IMR-90 (cell line): ENCODE data around the gene PPP1R9B. TPM values are rescaled to one million over a fixed set of nuclear protein-coding genes. Genes with fewer than 3 reads are reported as not detected.

Source experiments
- ATAC-seq: fragments of 200-7000 bp; cut with Tn5 transposase; 2 replicates; pipeline ENCODE4 v1.9.1; 2020; ENCODE audit warnings: low read depth, mild to moderate bottlenecking, moderate library complexity
- BruUV-seq: library from RNA; stranded (reverse); fragments of 400-500 nt; replicated peaks from 2 replicates; lab custom pipeline; 2021; lab: Mats Ljungman, UMichigan
- CTCF ChIA-PET: fragments of 300-600 bp; formaldehyde crosslinking; extraction: SDS; loops from one replicate; lab custom pipeline; 2021; ENCODE audit warnings: antibody characterized with exemption; lab: Yijun Ruan, JAX
- POLR2A ChIA-PET: fragments of 300-600 bp; sonication (Branson Sonifier 250); formaldehyde crosslinking; loops from one replicate; lab custom pipeline; 2022; ENCODE audit warnings: antibody characterized with exemption; ENCODE audit not compliant: unreplicated experiment; lab: Charles Lee
- DNase-seq: peaks from one replicate; pipeline ENCODE4 v3.0.0; 2013
- H2AFZ ChIP-seq: replicated peaks from 2 replicates; pipeline ENCODE3; 2013; ENCODE audit warnings: low read length, mild to moderate bottlenecking; ENCODE audit not compliant: poor library complexity
- H2AK5ac ChIP-seq: 2 replicates; pipeline ENCODE4 v1.6.1; 2013; ENCODE audit warnings: low read depth, low read length, inconsistent platforms
- H2AK9ac ChIP-seq: replicated peaks from 2 replicates; pipeline ENCODE3; 2013; ENCODE audit warnings: mild to moderate bottlenecking, low read depth, low read length, moderate library complexity; ENCODE audit not compliant: poor library complexity
- H2BK120ac ChIP-seq: 2 replicates; pipeline ENCODE4 v1.6.1; 2013; ENCODE audit warnings: low read depth, low read length, inconsistent platforms
- H2BK15ac ChIP-seq: 3 replicates; pipeline ENCODE4 v1.6.1; 2013; ENCODE audit warnings: low read depth, low read length, inconsistent platforms
- H2BK20ac ChIP-seq: 2 replicates; pipeline ENCODE4 v1.6.1; 2013; ENCODE audit warnings: low read depth, mild to moderate bottlenecking, inconsistent platforms, low read length, moderate library complexity
- H2BK5ac ChIP-seq: 2 replicates; pipeline ENCODE4 v1.6.1; 2013; ENCODE audit warnings: mild to moderate bottlenecking, low read depth, low read length, inconsistent platforms; ENCODE audit not compliant: poor library complexity, severe bottlenecking
- H3K14ac ChIP-seq: replicated peaks from 2 replicates; pipeline ENCODE4 v1.6.1; 2013; ENCODE audit warnings: low read depth, low read length, inconsistent platforms
- H3K18ac ChIP-seq: 2 replicates; pipeline ENCODE4 v1.6.1; 2013; ENCODE audit warnings: low read depth, low read length, control low read depth
- H3K23ac ChIP-seq: 2 replicates; pipeline ENCODE4 v1.6.1; 2013; ENCODE audit warnings: low read depth, low read length, inconsistent platforms
- H3K27ac ChIP-seq: 2 replicates; pipeline ENCODE4 v1.5.1; 2013; ENCODE audit warnings: mild to moderate bottlenecking, control low read depth, low read length; ENCODE audit not compliant: insufficient read depth
- H3K27me3 ChIP-seq: 2 replicates; pipeline ENCODE4 v1.6.1; 2013; ENCODE audit warnings: low read length; ENCODE audit not compliant: control insufficient read depth, insufficient read depth
- H3K36me3 ChIP-seq: 2 replicates; pipeline ENCODE4 v1.6.1; 2013; ENCODE audit warnings: low read length, mixed read lengths; ENCODE audit not compliant: control insufficient read depth, insufficient read depth
- H3K4ac ChIP-seq: 2 replicates; pipeline ENCODE4 v1.6.1; 2013; ENCODE audit warnings: low read depth, low read length, inconsistent platforms
- H3K4me1 ChIP-seq: 2 replicates; pipeline ENCODE4 v1.6.1; 2013; ENCODE audit warnings: low read length, mixed read lengths; ENCODE audit not compliant: control insufficient read depth, insufficient read depth
- H3K4me2 ChIP-seq: 2 replicates; pipeline ENCODE4 v1.6.1; 2013; ENCODE audit warnings: low read depth, mild to moderate bottlenecking, control low read depth, low read length, moderate library complexity
- H3K4me3 ChIP-seq: 2 replicates; pipeline ENCODE4 v1.5.1; 2013; ENCODE audit warnings: low read depth, mild to moderate bottlenecking, control low read depth, low read length, moderate library complexity; ENCODE audit not compliant: insufficient read depth
- H3K56ac ChIP-seq: 2 replicates; pipeline ENCODE4 v1.6.1; 2013; ENCODE audit warnings: low read length, inconsistent platforms; ENCODE audit not compliant: insufficient read depth; ENCODE audit errors: extremely low read depth
- H3K79me1 ChIP-seq, 2 experiments: 2 replicates each; pipeline ENCODE4 v1.6.1; 2013; ENCODE audit warnings: low read length in 2 of 2, inconsistent platforms in 1 of 2, low read depth in 1 of 2
- H3K9ac ChIP-seq: 2 replicates; pipeline ENCODE4 v1.6.1; 2013; ENCODE audit warnings: low read depth, low read length, control low read depth
- H3K9me1 ChIP-seq: 2 replicates; pipeline ENCODE4 v1.6.1; 2013; ENCODE audit warnings: low read length, inconsistent platforms; ENCODE audit not compliant: insufficient read depth
- H3K9me3 ChIP-seq: 2 replicates; pipeline ENCODE4 v1.6.1; 2013; ENCODE audit warnings: low read length; ENCODE audit not compliant: control insufficient read depth, insufficient read depth
- H4K20me1 ChIP-seq: 2 replicates; pipeline ENCODE4 v1.6.1; 2013; ENCODE audit warnings: low read length, inconsistent platforms; ENCODE audit not compliant: insufficient read depth
- H4K5ac ChIP-seq: 2 replicates; pipeline ENCODE4 v1.6.1; 2013; ENCODE audit warnings: mild to moderate bottlenecking, low read depth, low read length, control low read depth
- H4K8ac ChIP-seq, 2 experiments: 2 replicates each; pipeline ENCODE4 v1.6.1; 2013; ENCODE audit warnings: low read depth in 2 of 2, low read length in 2 of 2, control low read depth in 1 of 2, inconsistent platforms in 1 of 2
- H4K91ac ChIP-seq: 2 replicates; pipeline ENCODE4 v1.6.1; 2013; ENCODE audit warnings: low read depth, low read length, inconsistent platforms; ENCODE audit not compliant: insufficient read depth
- CEBPB ChIP-seq: IDR thresholded peaks from 2 replicates; pipeline ENCODE4 v1.6.1; 2012; ENCODE audit warnings: low read depth, low read length, improper control_type of control experiment
- CHD1 ChIP-seq: IDR thresholded peaks from 2 replicates; pipeline ENCODE4 v1.6.1; 2012; ENCODE audit warnings: low read depth, low read length, improper control_type of control experiment
- FOS ChIP-seq: fragments of 150-350 bp; IDR thresholded peaks from 2 replicates; pipeline ENCODE4 v1.6.1; 2016; ENCODE audit warnings: low read depth, low read length
- MAFK ChIP-seq: IDR thresholded peaks from 2 replicates; pipeline ENCODE4 v1.6.1; 2012; ENCODE audit warnings: low read depth, low read length, improper control_type of control experiment
- MXI1 ChIP-seq: IDR thresholded peaks from 2 replicates; pipeline ENCODE4 v1.6.1; 2012; ENCODE audit warnings: low read depth, mild to moderate bottlenecking, low read length, moderate library complexity, borderline replicate concordance
- NFE2L2 ChIP-seq: fragments of 150-350 bp; IDR thresholded peaks from 2 replicates; pipeline ENCODE4 v1.6.1; 2016; ENCODE audit warnings: low read depth, mild to moderate bottlenecking, low read length
- POLR2A ChIP-seq: IDR thresholded peaks from 2 replicates; pipeline ENCODE4 v1.6.1; 2012; ENCODE audit warnings: mild to moderate bottlenecking, low read depth, low read length
- RAD21 ChIP-seq: IDR thresholded peaks from 2 replicates; pipeline ENCODE4 v1.6.1; 2012; ENCODE audit warnings: low read length, improper control_type of control experiment
- RCOR1 ChIP-seq: IDR thresholded peaks from 2 replicates; pipeline ENCODE4 v1.6.1; 2012; ENCODE audit warnings: mild to moderate bottlenecking, low read length, improper control_type of control experiment; ENCODE audit not compliant: insufficient replicate concordance
- RFX5 ChIP-seq: IDR thresholded peaks from 2 replicates; pipeline ENCODE4 v1.8.0; 2012; ENCODE audit warnings: low read depth, mild to moderate bottlenecking, low read length, moderate library complexity
- WGBS, 2 experiments: methylation state at CpG; one replicate each; pipeline versions ENCODE4 v1.1.5 to v1.1.7; 2013; ENCODE audit warnings: missing lambda C conversion rate in 2 of 2; ENCODE audit not compliant: insufficient read length in 1 of 2; ENCODE audit errors: extremely low coverage in 2 of 2; 5-methylcytosine and 5-hydroxymethylcytosine counted together
- dilution Hi-C: fragments of 300-500 bp; cut with HindIII; formaldehyde crosslinking; loops from one replicate; pipeline ENCODE4 v1.14.3; 2018; ENCODE audit warnings: low sequenced_read_pairs; ENCODE audit not compliant: unreplicated experiment
- in situ Hi-C: fragments of 300-500 bp; cut with MboI; formaldehyde crosslinking; loops from 3 replicates; pipeline ENCODE4 v1.14.3; 2019; ENCODE audit warnings: low sequenced_read_pairs, inconsistent platforms, mixed read lengths
- intact Hi-C: fragments of 100-400 bp; cut with micrococcal nuclease; formaldehyde crosslinking; loops from 2 replicates; pipeline ENCODE4 v1.10.0; 2022
- polyA plus RNA-seq, 3 experiments: library from polyadenylated mRNA; depleted of rRNA; stranded (reverse); fragments of >200 nt; gene quantifications; 2 replicates each; pipeline ENCODE4 v1.2.3, GENCODE V29; 2012; ENCODE audit warnings: low replicate concordance in 1 of 3
- total RNA-seq: library from RNA; depleted of rRNA; stranded (reverse); fragments of >200 nt; gene quantifications from 2 replicates; pipeline ENCODE4 v1.2.3, GENCODE V29; 2012
- TF ChIP-seq, protein P1 (sequence below): fragments of 150-350 bp; IDR thresholded peaks from 2 replicates; pipeline ENCODE4 v1.6.1; 2016; ENCODE audit warnings: low read depth, mild to moderate bottlenecking, low read length, moderate library complexity, borderline replicate concordance
- TF ChIP-seq, protein P2 (sequence below): fragments of 150-350 bp; IDR thresholded peaks from 2 replicates; pipeline ENCODE4 v1.6.1; 2017; ENCODE audit warnings: mild to moderate bottlenecking, antibody characterized with exemption, low read length, low read depth

Gene PPP1R9B
- total and polyA plus RNA-seq, 2 of the 4 experiments (the other 2 are of a cell fraction), result 23.0 to 28.0 TPM

GRCh38 chr17:50129353-50129727, 21.1 kb downstream of the PPP1R9B start:
- no peaks in the 10 kb centered on the region for H3K27me3 ChIP-seq
- peak overlapping the region; percentile 91 for H2AK9ac ChIP-seq
- no peak overlapping the region for H4K8ac ChIP-seq
- H2BK120ac ChIP-seq, result no peak overlapping the region
- no peak overlapping the region for H3K14ac ChIP-seq
- H3K4me1 ChIP-seq, result peaks cover 19% of the 10 kb centered on the region
- ChIA-PET POLR2A (interaction anchor here (0.6 to 0.9 kb wide), 2 partner anchors 22 to 232 kb away, joined by 4 to 6 read pairs; no protein-coding TSS in a partner anchor), CTCF (no interaction called here)
- peaks cover 3% of the 10 kb centered on the region; the same call in 1 of the 2 replicates for H3K36me3 ChIP-seq
- dilution Hi-C loops, result no loop called here
- H3K9ac ChIP-seq, result peak overlapping the region; percentile 68
- no TSS peak for BruUV-seq
- peak overlapping the region; percentile 44; the same call in 1 of the 2 replicates for H3K27ac ChIP-seq
- H3K4me2 ChIP-seq, result peak overlapping the region; percentile 92
- WGBS, 2 experiments, result no CpG with 5 or more reads among the region's 31 CpGs
- no peak overlapping the region for H2BK20ac ChIP-seq
- H3K4ac ChIP-seq, result peak overlapping the region; percentile 33; the same call in 1 of the 2 replicates
- no peak overlapping the region for H3K56ac ChIP-seq
- H3K9me3 ChIP-seq, result no peaks in the 10 kb centered on the region
- H2AK5ac ChIP-seq, result peak overlapping the region; percentile 8; the same call in 1 of the 2 replicates
- ATAC-seq (peak; percentile 1), DNase-seq (no peak)
- peaks cover 3 to 38% of the 10 kb centered on the region in 2 experiments; a peak in 3 of 4 replicates for H3K79me1 ChIP-seq
- no peak overlapping the region for H3K23ac ChIP-seq
- in situ Hi-C loops, result no loop called here
- peaks cover 14% of the 10 kb centered on the region for H4K20me1 ChIP-seq
- no peak overlapping the region for H4K5ac ChIP-seq
- no peak overlapping the region for H2BK15ac ChIP-seq
- no peak overlapping the region; the same call in 1 of the 2 replicates for H3K18ac ChIP-seq
- no peak for TF ChIP-seq NFE2L2
- TF ChIP-seq MXI1, result no peak
- TF ChIP-seq RFX5, result no peak
- TF ChIP-seq, protein P1, sequence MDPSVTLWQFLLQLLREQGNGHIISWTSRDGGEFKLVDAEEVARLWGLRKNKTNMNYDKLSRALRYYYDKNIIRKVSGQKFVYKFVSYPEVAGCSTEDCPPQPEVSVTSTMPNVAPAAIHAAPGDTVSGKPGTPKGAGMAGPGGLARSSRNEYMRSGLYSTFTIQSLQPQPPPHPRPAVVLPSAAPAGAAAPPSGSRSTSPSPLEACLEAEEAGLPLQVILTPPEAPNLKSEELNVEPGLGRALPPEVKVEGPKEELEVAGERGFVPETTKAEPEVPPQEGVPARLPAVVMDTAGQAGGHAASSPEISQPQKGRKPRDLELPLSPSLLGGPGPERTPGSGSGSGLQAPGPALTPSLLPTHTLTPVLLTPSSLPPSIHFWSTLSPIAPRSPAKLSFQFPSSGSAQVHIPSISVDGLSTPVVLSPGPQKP, result no peak
- TF ChIP-seq MAFK, result no peak
- no peak for TF ChIP-seq FOS
- no peak for TF ChIP-seq CHD1
- no peak for TF ChIP-seq RAD21
- TF ChIP-seq CEBPB, result no peak
- TF ChIP-seq, protein P2, sequence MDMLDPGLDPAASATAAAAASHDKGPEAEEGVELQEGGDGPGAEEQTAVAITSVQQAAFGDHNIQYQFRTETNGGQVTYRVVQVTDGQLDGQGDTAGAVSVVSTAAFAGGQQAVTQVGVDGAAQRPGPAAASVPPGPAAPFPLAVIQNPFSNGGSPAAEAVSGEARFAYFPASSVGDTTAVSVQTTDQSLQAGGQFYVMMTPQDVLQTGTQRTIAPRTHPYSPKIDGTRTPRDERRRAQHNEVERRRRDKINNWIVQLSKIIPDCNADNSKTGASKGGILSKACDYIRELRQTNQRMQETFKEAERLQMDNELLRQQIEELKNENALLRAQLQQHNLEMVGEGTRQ, result no peak
- no peak for TF ChIP-seq POLR2A
- TF ChIP-seq RCOR1, result no peak
- H2BK5ac ChIP-seq, result no peak overlapping the region
- H2AFZ ChIP-seq, result peak overlapping the region; percentile 84
- intact Hi-C loops, result no loop called here
- H3K9me1 ChIP-seq, result peaks cover 12% of the 10 kb centered on the region
- H4K91ac ChIP-seq, result no peak overlapping the region
- H3K4me3 ChIP-seq, result peak overlapping the region; percentile 64
